NCI-H510A treated with DMSO at 0.1 percent for 48 hours (cell line): Measurements from ENCODE around the gene THBS2.
"Not testable (repeated sequence)": the region's sequence is repeated elsewhere in the genome, so short reads cannot be mapped to it uniquely, and the experiment has no call there.

ENCODE experiments used
- DNase-seq: peaks from one replicate; lab custom pipeline; 2025; lab: John Stamatoyannopoulos, UW

The THBS2 gene

GRCh38 chr6:169253337-169254238 lies at the start of gene THBS2:
THBS2 (minus strand) TSS chr6:169253846; CDS start chr6:169250784, 3,062 bp downstream.
- DNase-seq = no peak

- DNase-seq = no peak
Measured at GRCh38 chr6:169302716-169303115, 49.1 kb upstream of the THBS2 start.

GRCh38 chr6:169302255-169302654 lies 48.6 kb upstream of the THBS2 start:
- no peak for DNase-seq

- DNase-seq = no peak
Measured at GRCh38 chr6:169300916-169301315, 47.3 kb upstream of the THBS2 start.

- DNase-seq = not testable (repeated sequence)
Measured at GRCh38 chr6:169298626-169299025, 45.0 kb upstream of the THBS2 start.

- DNase-seq = no peak
Measured at GRCh38 chr6:169296622-169297021, 43.0 kb upstream of the THBS2 start.

- no peak for DNase-seq
Measured at GRCh38 chr6:169296170-169296569, 42.5 kb upstream of the THBS2 start.

GRCh38 chr6:169293196-169293595 lies 39.5 kb upstream of the THBS2 start:
- DNase-seq = no peak

- DNase-seq = peak; percentile 24
Measured at GRCh38 chr6:169292338-169293124, 38.9 kb upstream of the THBS2 start.

GRCh38 chr6:169291646-169292337 lies 38.1 kb upstream of the THBS2 start:
- DNase-seq = no peak

GRCh38 chr6:169291148-169291547 lies 37.5 kb upstream of the THBS2 start:
- DNase-seq = no peak

- DNase-seq = no peak
Measured at GRCh38 chr6:169289619-169290339, 36.1 kb upstream of the THBS2 start.

- no peak for DNase-seq
Measured at GRCh38 chr6:169289257-169289618, 35.6 kb upstream of the THBS2 start.

GRCh38 chr6:169288591-169288990 lies 34.9 kb upstream of the THBS2 start:
- DNase-seq = no peak

GRCh38 chr6:169287675-169288074 lies 34.0 kb upstream of the THBS2 start:
- DNase-seq = no peak

GRCh38 chr6:169286961-169287360 lies 33.3 kb upstream of the THBS2 start:
- DNase-seq = no peak

- no peak for DNase-seq
Measured at GRCh38 chr6:169285165-169285564, 31.5 kb upstream of the THBS2 start.

GRCh38 chr6:169283924-169284323 lies 30.3 kb upstream of the THBS2 start:
- no peak for DNase-seq

GRCh38 chr6:169282043-169282442 lies 28.4 kb upstream of the THBS2 start:
- DNase-seq = no peak

- DNase-seq = no peak
Measured at GRCh38 chr6:169277619-169278018, 24.0 kb upstream of the THBS2 start.

GRCh38 chr6:169274781-169275180 lies 21.1 kb upstream of the THBS2 start:
- no peak for DNase-seq

- DNase-seq = no peak
Measured at GRCh38 chr6:169273511-169273910, 19.9 kb upstream of the THBS2 start.
